Measurements from ENCODE around the gene PCDHA11.

GRCh38 chr5:140870221-140871201 lies 1.8 kb downstream of the PCDHA11 start:
- TF ChIP-seq CTCF (conservative IDR thresholded peaks at IDR 0.05; ENCODE audit: low read length) (no peak), EZH2phosphoT487 (IDR thresholded peaks at IDR 0.05; ENCODE audit: borderline replicate concordance, low read depth, low read length) (no peak)

All from OCI-LY7 (cell line).